H9 (cell line): ENCODE measurements around the gene RAI1. TPM values are rescaled to one million over a fixed set of nuclear protein-coding genes. Genes with fewer than 3 reads are reported as not detected.

ENCODE experiments used
- DNase-seq: peaks from one replicate; pipeline ENCODE4 v3.0.0-alpha.2; 2017
- H2AFZ ChIP-seq: one replicate; pipeline ENCODE4 v1.6.1; 2013; ENCODE audit warnings: mild to moderate bottlenecking, low read length, control low read depth, moderate library complexity
- H2AK5ac ChIP-seq: 2 replicates; pipeline ENCODE4 v1.6.1; 2013; ENCODE audit warnings: low read length, control low read depth, mixed read lengths; ENCODE audit not compliant: insufficient read length
- H2BK120ac ChIP-seq: one replicate; pipeline ENCODE4 v1.6.1; 2013; ENCODE audit warnings: low read depth, mild to moderate bottlenecking, low read length, control low read depth, inconsistent platforms; ENCODE audit not compliant: poor library complexity, severe bottlenecking
- H2BK12ac ChIP-seq: 2 replicates; pipeline ENCODE4 v1.6.1; 2013; ENCODE audit warnings: low read length, control low read depth, mixed read lengths, low read depth; ENCODE audit not compliant: insufficient read length
- H2BK15ac ChIP-seq: 2 replicates; pipeline ENCODE4 v1.6.1; 2013; ENCODE audit warnings: low read depth, low read length, control low read depth
- H2BK20ac ChIP-seq: one replicate; pipeline ENCODE4 v1.6.1; 2013; ENCODE audit warnings: low read depth, mild to moderate bottlenecking, low read length, control low read depth, inconsistent platforms; ENCODE audit not compliant: poor library complexity, severe bottlenecking
- H2BK5ac ChIP-seq: 2 replicates; pipeline ENCODE4 v1.6.1; 2013; ENCODE audit warnings: low read length, control low read depth, mixed read lengths; ENCODE audit not compliant: insufficient read length
- H3K14ac ChIP-seq: 2 replicates; pipeline ENCODE4 v1.6.1; 2013; ENCODE audit warnings: low read length, control low read depth; ENCODE audit not compliant: insufficient read depth
- H3K18ac ChIP-seq: 2 replicates; pipeline ENCODE4 v1.6.1; 2013; ENCODE audit warnings: low read depth, mild to moderate bottlenecking, mixed read lengths, low read length, control low read depth; ENCODE audit not compliant: insufficient read length
- H3K23ac ChIP-seq: 2 replicates; pipeline ENCODE4 v1.6.1; 2013; ENCODE audit warnings: low read length, control low read depth, mixed read lengths, low read depth; ENCODE audit not compliant: insufficient read length
- H3K23me2 ChIP-seq: 2 replicates; pipeline ENCODE4 v1.6.1; 2013; ENCODE audit warnings: low read depth, mild to moderate bottlenecking, mixed read lengths, low read length, control low read depth; ENCODE audit not compliant: insufficient read length, poor library complexity, severe bottlenecking
- H3K27ac ChIP-seq: 2 replicates; pipeline ENCODE4 v1.5.1; 2013; ENCODE audit warnings: low read length, control low read depth, mixed read lengths, low read depth; ENCODE audit not compliant: insufficient read length
- H3K27me3 ChIP-seq: 2 replicates; pipeline ENCODE4 v1.6.1; 2013; ENCODE audit warnings: low read length, control low read depth, inconsistent platforms; ENCODE audit not compliant: insufficient read depth
- H3K4ac ChIP-seq: 2 replicates; pipeline ENCODE4 v1.6.1; 2013; ENCODE audit warnings: low read depth, mild to moderate bottlenecking, control low read depth, inconsistent platforms, low read length, moderate library complexity
- H3K4me1 ChIP-seq: 2 replicates; pipeline ENCODE4 v1.6.1; 2013; ENCODE audit warnings: low read length, control low read depth, inconsistent platforms; ENCODE audit not compliant: insufficient read depth
- H3K4me2 ChIP-seq: 2 replicates; pipeline ENCODE4 v1.6.1; 2013; ENCODE audit warnings: low read length, control low read depth, mixed read lengths; ENCODE audit not compliant: insufficient read length, insufficient read depth
- H3K56ac ChIP-seq: 2 replicates; pipeline ENCODE4 v1.6.1; 2013; ENCODE audit warnings: low read depth, mild to moderate bottlenecking, mixed read lengths, low read length, control low read depth; ENCODE audit not compliant: insufficient read length
- H3K79me1 ChIP-seq: 2 replicates; pipeline ENCODE4 v1.6.1; 2013; ENCODE audit warnings: low read depth, mild to moderate bottlenecking, moderate library complexity, low read length, control low read depth, inconsistent platforms; ENCODE audit not compliant: insufficient read depth, poor library complexity, severe bottlenecking
- H3K79me2 ChIP-seq: 2 replicates; pipeline ENCODE4 v1.6.1; 2013; ENCODE audit warnings: low read length, control low read depth, inconsistent platforms; ENCODE audit not compliant: insufficient read depth
- H3K9ac ChIP-seq: 2 replicates; pipeline ENCODE4 v1.6.1; 2013; ENCODE audit warnings: low read length, control low read depth, mixed read lengths; ENCODE audit not compliant: insufficient read length; ENCODE audit errors: extremely low read depth
- H3K9me3 ChIP-seq: one replicate; pipeline ENCODE4 v1.6.1; 2013; ENCODE audit warnings: low read depth, low read length, inconsistent platforms; ENCODE audit not compliant: control insufficient read depth
- H3T11ph ChIP-seq: one replicate; pipeline ENCODE4 v1.6.1; 2013; ENCODE audit warnings: mild to moderate bottlenecking, low read length, control low read depth, inconsistent platforms
- H4K20me1 ChIP-seq: one replicate; pipeline ENCODE4 v1.6.1; 2013; ENCODE audit not compliant: control insufficient read depth, insufficient read length, insufficient read depth
- H4K5ac ChIP-seq: 2 replicates; pipeline ENCODE4 v1.6.1; 2013; ENCODE audit warnings: low read depth, mild to moderate bottlenecking, mixed read lengths, low read length, control low read depth; ENCODE audit not compliant: insufficient read length
- H4K8ac ChIP-seq: replicated peaks from 2 replicates; pipeline ENCODE4 v1.6.1; 2013; ENCODE audit warnings: low read length, control low read depth, mixed read lengths, low read depth; ENCODE audit not compliant: insufficient read length
- H4K91ac ChIP-seq: 2 replicates; pipeline ENCODE4 v1.6.1; 2013; ENCODE audit warnings: low read depth, mild to moderate bottlenecking, moderate library complexity, mixed read lengths, low read length, control low read depth; ENCODE audit not compliant: insufficient read length
- H3K27ac Mint-ChIP-seq, 3 experiments: 2 replicates in 2 of 3; 3 replicates in 1 of 3; pipeline ENCODE4 v1.8.0; 2020 to 2021; ENCODE audit warnings: mixed read lengths in 3 of 3, mild to moderate bottlenecking in 1 of 3, moderate library complexity in 1 of 3
- H3K27me3 Mint-ChIP-seq: 2 replicates; pipeline ENCODE4 v1.8.0; 2021; ENCODE audit warnings: low read depth, mild to moderate bottlenecking, moderate library complexity, mixed read lengths
- H3K36me3 Mint-ChIP-seq, 3 experiments: 2 replicates in 2 of 3; 3 replicates in 1 of 3; pipeline ENCODE4 v1.8.0; 2020 to 2021; ENCODE audit warnings: low read depth in 3 of 3, mixed read lengths in 3 of 3; ENCODE audit not compliant: insufficient read depth in 1 of 3
- H3K4me1 Mint-ChIP-seq, 2 experiments: 2 replicates each; pipeline ENCODE4 v1.8.0; 2020; ENCODE audit warnings: mixed read lengths in 2 of 2
- H3K4me3 Mint-ChIP-seq, 2 experiments: 2 replicates in 1 of 2; 3 replicates in 1 of 2; pipeline ENCODE4 v1.8.0; 2020 to 2021; ENCODE audit warnings: mild to moderate bottlenecking in 2 of 2, mixed read lengths in 2 of 2, moderate library complexity in 1 of 2
- H3K9me3 Mint-ChIP-seq, 2 experiments: 2 replicates in 1 of 2; 3 replicates in 1 of 2; pipeline ENCODE4 v1.8.0; 2020; ENCODE audit warnings: mild to moderate bottlenecking in 2 of 2, mixed read lengths in 2 of 2, moderate library complexity in 1 of 2
- CTCF ChIP-seq: fragments of 200-600 bp; sonication (generic); conservative IDR thresholded peaks from 3 replicates; pipeline ENCODE4 v1.8.0; 2021; ENCODE audit warnings: antibody characterized with exemption, mild to moderate bottlenecking
- WGBS: extraction: QIAGEN DNeasy Blood & Tissue Kit; methylation state at CpG from one replicate; pipeline ENCODE4 v1.1.7; 2013; ENCODE audit warnings: missing lambda C conversion rate, low lambda C conversion rate, mixed read lengths; ENCODE audit not compliant: insufficient read length; ENCODE audit errors: extremely low coverage; 5-methylcytosine and 5-hydroxymethylcytosine counted together
- total RNA-seq: library from RNA; stranded (reverse); gene quantifications from 2 replicates; pipeline ENCODE4 v1.2.1, GENCODE V29; 2021

RAI1 gene
- total RNA-seq, 1 experiment from 2014 or later = 1.5 TPM

GRCh38 chr17:17645961-17646360 is 35.3 kb upstream of the RAI1 start:
- H4K20me1 ChIP-seq = no peaks in the 10 kb centered on the region
- H2AK5ac ChIP-seq = no peak overlapping the region
- no peaks in the 10 kb centered on the region for H3K23me2 ChIP-seq
- H3K4me1 ChIP-seq = no peaks in the 10 kb centered on the region
- no peak overlapping the region; a peak in 1 of 7 replicates for H3K27ac Mint-ChIP-seq
- H4K8ac ChIP-seq = no peak overlapping the region
- H3K4me2 ChIP-seq = no peak overlapping the region
- H3T11ph ChIP-seq = no peak overlapping the region
- H3K9ac ChIP-seq = no peak overlapping the region
- H4K5ac ChIP-seq = no peak overlapping the region
- no peaks in the 10 kb centered on the region for H3K9me3 ChIP-seq
- peaks cover 20 to 28% of the 10 kb centered on the region in 2 experiments for H3K9me3 Mint-ChIP-seq
- no peak overlapping the region for H2BK20ac ChIP-seq
- no peak overlapping the region for H2BK15ac ChIP-seq
- H3K56ac ChIP-seq = no peak overlapping the region
- H3K4me1 Mint-ChIP-seq = peaks cover 5% of the 10 kb centered on the region in 2 experiments; a peak in 3 of 4 replicates
- no peak overlapping the region for H2BK120ac ChIP-seq
- no peak overlapping the region for H3K14ac ChIP-seq
- no peak for TF ChIP-seq CTCF
- H2BK5ac ChIP-seq = no peak overlapping the region
- no peak overlapping the region for H3K27ac ChIP-seq
- no peak for DNase-seq
- no peak overlapping the region for H3K18ac ChIP-seq
- no peak overlapping the region for H2AFZ ChIP-seq
- no peak overlapping the region for H2BK12ac ChIP-seq
- peaks cover 3 to 11% (median 4%) of the 10 kb centered on the region in 3 experiments; a peak in 5 of 7 replicates for H3K36me3 Mint-ChIP-seq
- H4K91ac ChIP-seq = no peak overlapping the region
- H3K27me3 ChIP-seq = no peaks in the 10 kb centered on the region
- no peak overlapping the region for H3K23ac ChIP-seq
- peaks cover 33% of the 10 kb centered on the region for H3K27me3 Mint-ChIP-seq
- H3K4me3 Mint-ChIP-seq = no peak overlapping the region
- H3K79me2 ChIP-seq = no peaks in the 10 kb centered on the region
- no CpG with 5 or more reads among the region's 2 CpGs for WGBS
- no peak overlapping the region for H3K4ac ChIP-seq
- H3K79me1 ChIP-seq = no peaks in the 10 kb centered on the region
